ENCODE results near the gene PXMP2. TPM values are rescaled to one million over a fixed set of nuclear protein-coding genes. Genes with fewer than 3 reads are reported as not detected.

PXMP2 gene
- total RNA-seq, 1 experiment from 2014 or later = 17.8 TPM

DNA sequence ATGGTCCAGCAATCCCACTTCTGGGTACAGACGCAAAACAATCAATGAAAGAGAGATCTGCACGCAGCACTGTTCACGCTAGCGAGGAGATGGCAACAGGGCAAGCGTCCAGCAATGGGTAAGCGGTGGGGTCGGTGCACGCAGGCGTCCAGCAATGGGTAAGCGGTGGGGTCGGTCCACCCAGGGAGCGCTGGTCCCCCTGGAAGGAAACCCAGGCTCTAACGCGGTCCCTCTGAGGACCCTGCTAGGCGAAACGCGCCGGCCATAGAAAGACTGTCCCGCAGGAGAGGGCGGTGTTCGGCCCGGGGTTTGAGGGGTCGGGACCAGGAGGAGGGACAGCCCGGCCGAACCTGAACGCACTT is 22.6 kb downstream of the PXMP2 start:
- peaks cover 3% of the 10 kb centered on the region; the same call in 1 of the 2 replicates for H3K27me3 ChIP-seq (ENCODE audit: insufficient read depth, low read length)
- no peak overlapping the region for H2AFZ ChIP-seq (ENCODE audit: low read length)
- no peak overlapping the region for H2BK15ac ChIP-seq (ENCODE audit: low read depth, low read length)
- no peak overlapping the region for H2BK12ac ChIP-seq (ENCODE audit: insufficient read length, low read depth, low read length)
- H2BK5ac ChIP-seq (ENCODE audit: insufficient read length, low read length) = no peak overlapping the region
- H3K27ac ChIP-seq (ENCODE audit: insufficient read length, low read depth, low read length) = no peak overlapping the region
- no peak overlapping the region for H3K23ac ChIP-seq (ENCODE audit: insufficient read length, low read depth, low read length)
- H3K9me3 ChIP-seq (ENCODE audit: control insufficient read depth, low read depth, low read length) = peaks cover 4% of the 10 kb centered on the region
- H3K56ac ChIP-seq (ENCODE audit: insufficient read length, low read depth, low read length) = no peak overlapping the region
- no peak overlapping the region for H4K8ac ChIP-seq (replicated peaks; ENCODE audit: insufficient read length, low read depth, low read length)
- H4K5ac ChIP-seq (ENCODE audit: insufficient read length, low read depth, low read length) = no peak overlapping the region
- H3K4ac ChIP-seq (ENCODE audit: low read depth, low read length) = no peak overlapping the region
- no peak overlapping the region for H2BK120ac ChIP-seq (ENCODE audit: low read depth, low read length, poor library complexity, severe bottlenecking)
- no peak for DNase-seq
- peaks cover 6% of the 10 kb centered on the region for H3K79me1 ChIP-seq (ENCODE audit: insufficient read depth, low read depth, low read length, poor library complexity, severe bottlenecking)
- H3K4me2 ChIP-seq (ENCODE audit: insufficient read depth, insufficient read length, low read length) = peak overlapping the region; percentile 49
- no peak overlapping the region for H3K18ac ChIP-seq (ENCODE audit: insufficient read length, low read depth, low read length)
- no peak overlapping the region for H3T11ph ChIP-seq (ENCODE audit: low read length)
- TF ChIP-seq, protein P1, sequence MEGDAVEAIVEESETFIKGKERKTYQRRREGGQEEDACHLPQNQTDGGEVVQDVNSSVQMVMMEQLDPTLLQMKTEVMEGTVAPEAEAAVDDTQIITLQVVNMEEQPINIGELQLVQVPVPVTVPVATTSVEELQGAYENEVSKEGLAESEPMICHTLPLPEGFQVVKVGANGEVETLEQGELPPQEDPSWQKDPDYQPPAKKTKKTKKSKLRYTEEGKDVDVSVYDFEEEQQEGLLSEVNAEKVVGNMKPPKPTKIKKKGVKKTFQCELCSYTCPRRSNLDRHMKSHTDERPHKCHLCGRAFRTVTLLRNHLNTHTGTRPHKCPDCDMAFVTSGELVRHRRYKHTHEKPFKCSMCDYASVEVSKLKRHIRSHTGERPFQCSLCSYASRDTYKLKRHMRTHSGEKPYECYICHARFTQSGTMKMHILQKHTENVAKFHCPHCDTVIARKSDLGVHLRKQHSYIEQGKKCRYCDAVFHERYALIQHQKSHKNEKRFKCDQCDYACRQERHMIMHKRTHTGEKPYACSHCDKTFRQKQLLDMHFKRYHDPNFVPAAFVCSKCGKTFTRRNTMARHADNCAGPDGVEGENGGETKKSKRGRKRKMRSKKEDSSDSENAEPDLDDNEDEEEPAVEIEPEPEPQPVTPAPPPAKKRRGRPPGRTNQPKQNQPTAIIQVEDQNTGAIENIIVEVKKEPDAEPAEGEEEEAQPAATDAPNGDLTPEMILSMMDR (conservative IDR thresholded peaks at IDR 0.05) = no peak
- peaks cover 8 to 32% (median 30%) of the 10 kb centered on the region in 3 experiments; a peak in 6 of 7 replicates for H3K36me3 Mint-ChIP-seq (ENCODE audit: insufficient read depth in 1 of 3, low read depth in 3 of 3)
- WGBS (ENCODE audit: extremely low coverage, insufficient read length, low lambda C conversion rate) = no CpG with 5 or more reads among the region's 26 CpGs
- H4K91ac ChIP-seq (ENCODE audit: insufficient read length, low read depth, low read length) = no peak overlapping the region
- no peak overlapping the region for H2AK5ac ChIP-seq (ENCODE audit: insufficient read length, low read length)
- H3K9me3 Mint-ChIP-seq = peaks cover 0 to 12% of the 10 kb centered on the region in 2 experiments; a peak in 2 of 5 replicates
- H3K27ac Mint-ChIP-seq = peak overlapping the region in 2 of 3 experiments; percentile 7 to 91; a peak in 6 of 7 replicates
- H3K9ac ChIP-seq (ENCODE audit: extremely low read depth, insufficient read length, low read length) = peak overlapping the region; percentile 18
- H3K4me1 Mint-ChIP-seq = peaks cover 6 to 13% of the 10 kb centered on the region in 2 experiments
- peak overlapping the region; percentile 88 to 90 for H3K4me3 Mint-ChIP-seq
- no peaks in the 10 kb centered on the region for H3K4me1 ChIP-seq (ENCODE audit: insufficient read depth, low read length)
- no peaks in the 10 kb centered on the region for H3K27me3 Mint-ChIP-seq (ENCODE audit: low read depth)
- no peak overlapping the region for H2BK20ac ChIP-seq (ENCODE audit: low read depth, low read length, poor library complexity, severe bottlenecking)
- H3K23me2 ChIP-seq (ENCODE audit: insufficient read length, low read depth, low read length, poor library complexity, severe bottlenecking) = peaks cover 10% of the 10 kb centered on the region
- no peaks in the 10 kb centered on the region for H4K20me1 ChIP-seq (ENCODE audit: control insufficient read depth, insufficient read depth, insufficient read length)
- H3K79me2 ChIP-seq (ENCODE audit: insufficient read depth, low read length) = peaks cover 15% of the 10 kb centered on the region; the same call in 1 of the 2 replicates
- H3K14ac ChIP-seq (ENCODE audit: insufficient read depth, low read length) = no peak overlapping the region

All from H9 (cell line).